Mucosa of descending colon (tissue), 3 donors: ENCODE data around the gene ING4. TPM values are rescaled to one million over a fixed set of nuclear protein-coding genes. Genes with fewer than 3 reads are reported as not detected.
A peak's percentile ranks its signal among the peaks of the same experiment; 100 is the strongest.

Experiments used
- ATAC-seq: fragments of 200-7000 bp; cut with Tn5 transposase; one replicate; pipeline ENCODE4 v1.9.1; 2020; ENCODE audit warnings: mild to moderate bottlenecking, moderate library complexity
- DNase-seq, 3 donors: peaks; one replicate each; pipeline ENCODE4 v3.0.0-alpha.2; 2020
- H3K36me3 ChIP-seq: fragments of 200-600 bp; one replicate; pipeline ENCODE4 v1.8.0; 2021; ENCODE audit warnings: low read depth, mild to moderate bottlenecking
- H3K4me1 ChIP-seq: fragments of 200-600 bp; one replicate; pipeline ENCODE4 v1.8.0; 2021; ENCODE audit warnings: low read depth, mild to moderate bottlenecking
- H3K4me3 ChIP-seq: fragments of 200-600 bp; one replicate; pipeline ENCODE4 v1.8.0; 2021; ENCODE audit warnings: mild to moderate bottlenecking
- H3K9me3 ChIP-seq: fragments of 200-600 bp; one replicate; pipeline ENCODE4 v1.8.0; 2021; ENCODE audit warnings: mild to moderate bottlenecking
- CTCF ChIP-seq: fragments of 200-600 bp; IDR thresholded peaks from one replicate; pipeline ENCODE4 v1.8.0; 2022; ENCODE audit warnings: antibody characterized with exemption, mild to moderate bottlenecking
- intact Hi-C, 2 donors: fragments of 100-400 bp; cut with DNase I in 1 of 2; cut with micrococcal nuclease in 1 of 2; formaldehyde crosslinking; loops; one replicate each; pipeline versions ENCODE4 v1.11.0 to v1.11.1; 2022; cut with DNase I, micrococcal nuclease
- total RNA-seq, 3 donors: library from RNA; stranded (reverse); fragmentation: NEBNext Ultra II Directional in 2 of 3; extraction: Animal tissue kit (Norgen Biotek cat#: 25700) in 2 of 3; gene quantifications; one replicate each; pipeline versions ENCODE4 v1.2.1 to v1.2.4, GENCODE V29; 2021 to 2023
- donor health status: DM: no; HTN: no; CAD: no; lungs with moderate emphysema.
- donor health status: DM: no; HTN: no; CAD: no.
- donor health status: DM: no; HTN: yes; CAD: no.

ING4 gene
- total RNA-seq, 3 donors from 2014 or later = 28.9 to 46.9 (median 45.9) TPM

GRCh38 chr12:6632026-6632983 lies 30.6 kb downstream of the ING4 start:
- no peak overlapping the region for H3K4me3 ChIP-seq
- ATAC-seq (peak; percentile 31), DNase-seq (peak; percentile 56 to 66 (median 58))
- peaks cover 39% of the 10 kb centered on the region for H3K4me1 ChIP-seq
- intact Hi-C loops = no loop called here
- no peak for TF ChIP-seq CTCF
- H3K9me3 ChIP-seq = no peaks in the 10 kb centered on the region
- no peaks in the 10 kb centered on the region for H3K36me3 ChIP-seq

GRCh38 chr12:6631549-6631961 lies 31.4 kb downstream of the ING4 start:
- H3K4me1 ChIP-seq = peaks cover 39% of the 10 kb centered on the region
- intact Hi-C loops = no loop called here
- TF ChIP-seq CTCF = no peak
- ATAC-seq = peak; percentile 81
- peak; percentile 77 to 89 (median 85) for DNase-seq
- no peaks in the 10 kb centered on the region for H3K9me3 ChIP-seq
- no peaks in the 10 kb centered on the region for H3K36me3 ChIP-seq
- no peak overlapping the region for H3K4me3 ChIP-seq

GRCh38 chr12:6630736-6631135 lies 32.2 kb downstream of the ING4 start:
- H3K4me1 ChIP-seq = peaks cover 39% of the 10 kb centered on the region
- no peak overlapping the region for H3K4me3 ChIP-seq
- ATAC-seq (no peak), DNase-seq (peak in 2 of 3 donors; percentile 49 to 54)
- intact Hi-C loops = no loop called here
- no peaks in the 10 kb centered on the region for H3K36me3 ChIP-seq
- H3K9me3 ChIP-seq = no peaks in the 10 kb centered on the region
- no peak for TF ChIP-seq CTCF

GRCh38 chr12:6627616-6628015 lies 35.3 kb downstream of the ING4 start:
- Histone ChIP-seq H3K4me1 (peaks cover 21% of the 10 kb centered on the region), H3K36me3 (peaks cover 4% of the 10 kb centered on the region), H3K9me3 (no peaks in the 10 kb centered on the region), H3K4me3 (no peak overlapping the region)
- no peak for DNase-seq
- intact Hi-C loops = no loop called here
- no peak for ATAC-seq
- no peak for TF ChIP-seq CTCF

- peaks cover 4% of the 10 kb centered on the region for H3K36me3 ChIP-seq
- ATAC-seq = no peak
- DNase-seq = peak in 1 of 3 donors; percentile 45
- no peak for TF ChIP-seq CTCF
- H3K4me3 ChIP-seq = no peak overlapping the region
- intact Hi-C loops = no loop called here
- H3K4me1 ChIP-seq = peaks cover 12% of the 10 kb centered on the region
- no peaks in the 10 kb centered on the region for H3K9me3 ChIP-seq
Observed at GRCh38 chr12:6626654-6627283, 36.1 kb downstream of the ING4 start.
